Esophagus muscularis mucosa (tissue), 4 donors: ENCODE results near the gene ARSG.

Experiments used
- EP300 ChIP-seq: sonication (generic); formaldehyde crosslinking; IDR thresholded peaks from one replicate; pipeline ENCODE4 v1.6.1; 2017; ENCODE audit warnings: antibody characterized with exemption
- POLR2A ChIP-seq: fragments of 450-650 bp; IDR thresholded peaks from one replicate; pipeline ENCODE4 v1.6.1; 2017; ENCODE audit warnings: antibody characterized with exemption, moderate library complexity, mild to moderate bottlenecking, low read depth
- POLR2AphosphoS5 ChIP-seq, 2 donors: sonication (generic); formaldehyde crosslinking; IDR thresholded peaks; one replicate each; pipeline ENCODE4 v1.6.1; 2017; ENCODE audit warnings: antibody characterized with exemption in 2 of 2
- TF ChIP-seq, protein P1 (sequence below), 3 experiments: fragments of 200-600 bp in 2 of 3; fragments of 450-650 bp in 1 of 3; sonication (generic) in 2 of 3; IDR thresholded peaks; one replicate each; pipeline ENCODE4 v1.5.1; 2017 to 2019; ENCODE audit warnings: antibody characterized with exemption in 3 of 3, mild to moderate bottlenecking in 2 of 3, moderate library complexity in 1 of 3

- TF ChIP-seq, protein P1, sequence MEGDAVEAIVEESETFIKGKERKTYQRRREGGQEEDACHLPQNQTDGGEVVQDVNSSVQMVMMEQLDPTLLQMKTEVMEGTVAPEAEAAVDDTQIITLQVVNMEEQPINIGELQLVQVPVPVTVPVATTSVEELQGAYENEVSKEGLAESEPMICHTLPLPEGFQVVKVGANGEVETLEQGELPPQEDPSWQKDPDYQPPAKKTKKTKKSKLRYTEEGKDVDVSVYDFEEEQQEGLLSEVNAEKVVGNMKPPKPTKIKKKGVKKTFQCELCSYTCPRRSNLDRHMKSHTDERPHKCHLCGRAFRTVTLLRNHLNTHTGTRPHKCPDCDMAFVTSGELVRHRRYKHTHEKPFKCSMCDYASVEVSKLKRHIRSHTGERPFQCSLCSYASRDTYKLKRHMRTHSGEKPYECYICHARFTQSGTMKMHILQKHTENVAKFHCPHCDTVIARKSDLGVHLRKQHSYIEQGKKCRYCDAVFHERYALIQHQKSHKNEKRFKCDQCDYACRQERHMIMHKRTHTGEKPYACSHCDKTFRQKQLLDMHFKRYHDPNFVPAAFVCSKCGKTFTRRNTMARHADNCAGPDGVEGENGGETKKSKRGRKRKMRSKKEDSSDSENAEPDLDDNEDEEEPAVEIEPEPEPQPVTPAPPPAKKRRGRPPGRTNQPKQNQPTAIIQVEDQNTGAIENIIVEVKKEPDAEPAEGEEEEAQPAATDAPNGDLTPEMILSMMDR (IDR thresholded peaks at IDR 0.05), result no peak
- TF ChIP-seq POLR2AphosphoS5 (IDR thresholded peaks at IDR 0.05) (no peak), POLR2A (no peak), EP300 (no peak)
Observed at GRCh38 chr17:68381076-68381900, 90.0 kb downstream of the ARSG start.
